Fibroblast of skin of right biceps (primary cell): Measurements from ENCODE around the gene UBAP1.
"Not testable (repeated sequence)": the region's sequence is repeated elsewhere in the genome, so short reads cannot be mapped to it uniquely, and the experiment has no call there.

Source experiments
- DNase-seq: peaks from one replicate; pipeline ENCODE4 v3.0.0-alpha.2; 2013

UBAP1 gene

GRCh38 chr9:34179213-34180136 is 632 bp downstream of the UBAP1 start:
- peak; percentile 56 for DNase-seq

- DNase-seq, result peak; percentile 95
These were observed 7.1 kb downstream of the UBAP1 start for GRCh38 chr9:34185778-34186551.

GRCh38 chr9:34187891-34188240 is 9.0 kb downstream of the UBAP1 start:
- no peak for DNase-seq

GRCh38 chr9:34190996-34191892 is 12.4 kb downstream of the UBAP1 start:
- DNase-seq, result peak; percentile 24

GRCh38 chr9:34195143-34195542 is 16.3 kb downstream of the UBAP1 start:
- DNase-seq, result no peak

- not testable (repeated sequence) for DNase-seq
These were observed 18.4 kb downstream of the UBAP1 start for GRCh38 chr9:34197286-34197685.

- DNase-seq, result no peak
These were observed 19.2 kb downstream of the UBAP1 start for GRCh38 chr9:34197756-34198711.

GRCh38 chr9:34200092-34200491 is 21.2 kb downstream of the UBAP1 start:
- DNase-seq, result no peak

GRCh38 chr9:34203275-34203991 is 24.6 kb downstream of the UBAP1 start:
- no peak for DNase-seq

GRCh38 chr9:34203992-34204635 is 25.3 kb downstream of the UBAP1 start:
- no peak for DNase-seq

GRCh38 chr9:34205102-34205501 is 26.3 kb downstream of the UBAP1 start:
- DNase-seq, result no peak

- DNase-seq, result no peak
These were observed 27.7 kb downstream of the UBAP1 start for GRCh38 chr9:34206561-34206960.

GRCh38 chr9:34211395-34211794 is 32.6 kb downstream of the UBAP1 start:
- DNase-seq, result no peak

- not testable (repeated sequence) for DNase-seq
These were observed 35.6 kb downstream of the UBAP1 start for GRCh38 chr9:34214354-34215000.

- DNase-seq, result no peak
These were observed 37.5 kb downstream of the UBAP1 start for GRCh38 chr9:34216325-34216724.

GRCh38 chr9:34217015-34217414 is 38.2 kb downstream of the UBAP1 start:
- not testable (repeated sequence) for DNase-seq

- peak; percentile 40 for DNase-seq
These were observed 39.6 kb downstream of the UBAP1 start for GRCh38 chr9:34218446-34218845.

GRCh38 chr9:34219421-34219820 is 40.6 kb downstream of the UBAP1 start:
- no peak for DNase-seq

GRCh38 chr9:34220218-34220617 is 41.4 kb downstream of the UBAP1 start:
- no peak for DNase-seq

GRCh38 chr9:34224349-34224748 is 45.5 kb downstream of the UBAP1 start:
- no peak for DNase-seq
